Fibroblast of lung (primary cell): ENCODE results near the gene EMC10.

ENCODE experiments used
- CTCF ChIP-seq, 2 donors: IDR thresholded peaks in 1 of 2; conservative IDR thresholded peaks in 1 of 2; 1 replicate in 1 of 2; 2 replicates in 1 of 2; pipeline ENCODE4 v1.5.1; 2011 to 2012; ENCODE audit warnings: low read length in 2 of 2, control low read depth in 1 of 2, inconsistent platforms in 1 of 2, low read depth in 1 of 2, mild to moderate bottlenecking in 1 of 2
- EZH2 ChIP-seq: IDR thresholded peaks from 2 replicates; pipeline ENCODE4 v1.5.1; 2012; ENCODE audit warnings: low read length, control low read depth, mild to moderate bottlenecking; ENCODE audit errors: missing control alignments

DNA sequence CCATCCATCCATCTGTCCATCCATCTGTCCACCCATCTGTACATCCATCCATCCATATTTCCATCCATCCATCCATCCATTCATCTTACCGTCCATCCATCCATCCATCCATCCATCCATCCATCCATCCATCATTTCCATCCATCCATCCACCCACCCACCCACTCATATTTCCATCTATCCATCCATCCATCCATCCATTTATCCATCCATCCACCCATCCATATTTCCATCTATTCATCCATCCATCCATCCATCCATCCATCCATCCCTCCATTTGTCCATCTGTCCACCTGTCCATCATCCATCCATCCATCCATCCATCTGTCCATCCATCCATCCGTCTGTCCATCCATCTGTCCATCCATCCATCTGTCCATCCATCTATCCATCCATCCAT is 20.3 kb upstream of the EMC10 start:
- TF ChIP-seq CTCF (conservative IDR thresholded peaks at IDR 0.05 in 1 of 2, IDR thresholded peaks at IDR 0.05 in 1 of 2; ENCODE audit: low read depth in 1 of 2, low read length in 2 of 2) (no peak), EZH2 (no peak)
